Osteocyte (in vitro differentiated cells): ENCODE results near the gene HADH. TPM values are rescaled to one million over a fixed set of nuclear protein-coding genes. Genes with fewer than 3 reads are reported as not detected.
A peak's percentile ranks its signal among the peaks of the same experiment; 100 is the strongest.

Source experiments
- DNase-seq: peaks from one replicate; pipeline ENCODE4 v3.0.0; 2021; ENCODE audit warnings: mixed read lengths; ENCODE audit not compliant: unreplicated experiment; ENCODE audit errors: extremely low spot score
- H3K27ac Mint-ChIP-seq: one replicate; pipeline ENCODE4 v1.8.0; 2021; ENCODE audit warnings: mild to moderate bottlenecking, mixed read lengths; ENCODE audit not compliant: unreplicated experiment
- H3K27me3 Mint-ChIP-seq: one replicate; pipeline ENCODE4 v1.8.0; 2021; ENCODE audit warnings: mixed read lengths; ENCODE audit not compliant: unreplicated experiment
- H3K36me3 Mint-ChIP-seq: one replicate; pipeline ENCODE4 v1.8.0; 2021; ENCODE audit warnings: mixed read lengths; ENCODE audit not compliant: unreplicated experiment
- H3K4me1 Mint-ChIP-seq: one replicate; pipeline ENCODE4 v1.8.0; 2021; ENCODE audit warnings: mixed read lengths; ENCODE audit not compliant: unreplicated experiment
- H3K4me3 Mint-ChIP-seq: one replicate; pipeline ENCODE4 v1.8.0; 2021; ENCODE audit warnings: mild to moderate bottlenecking, moderate library complexity, mixed read lengths; ENCODE audit not compliant: unreplicated experiment
- H3K9me3 Mint-ChIP-seq: one replicate; pipeline ENCODE4 v1.8.0; 2021; ENCODE audit warnings: mixed read lengths; ENCODE audit not compliant: unreplicated experiment
- total RNA-seq: library from RNA; stranded (reverse); gene quantifications from 2 replicates; pipeline ENCODE4 v1.2.1, GENCODE V29; 2021
- TF ChIP-seq, protein P1 (sequence below): fragments of 200-600 bp; sonication (generic); IDR thresholded peaks from 2 replicates; pipeline ENCODE4 v1.5.0; 2021; ENCODE audit warnings: antibody characterized with exemption, mild to moderate bottlenecking, moderate library complexity

HADH gene
- total RNA-seq, 1 donor from 2014 or later: 29.8 TPM

DNA sequence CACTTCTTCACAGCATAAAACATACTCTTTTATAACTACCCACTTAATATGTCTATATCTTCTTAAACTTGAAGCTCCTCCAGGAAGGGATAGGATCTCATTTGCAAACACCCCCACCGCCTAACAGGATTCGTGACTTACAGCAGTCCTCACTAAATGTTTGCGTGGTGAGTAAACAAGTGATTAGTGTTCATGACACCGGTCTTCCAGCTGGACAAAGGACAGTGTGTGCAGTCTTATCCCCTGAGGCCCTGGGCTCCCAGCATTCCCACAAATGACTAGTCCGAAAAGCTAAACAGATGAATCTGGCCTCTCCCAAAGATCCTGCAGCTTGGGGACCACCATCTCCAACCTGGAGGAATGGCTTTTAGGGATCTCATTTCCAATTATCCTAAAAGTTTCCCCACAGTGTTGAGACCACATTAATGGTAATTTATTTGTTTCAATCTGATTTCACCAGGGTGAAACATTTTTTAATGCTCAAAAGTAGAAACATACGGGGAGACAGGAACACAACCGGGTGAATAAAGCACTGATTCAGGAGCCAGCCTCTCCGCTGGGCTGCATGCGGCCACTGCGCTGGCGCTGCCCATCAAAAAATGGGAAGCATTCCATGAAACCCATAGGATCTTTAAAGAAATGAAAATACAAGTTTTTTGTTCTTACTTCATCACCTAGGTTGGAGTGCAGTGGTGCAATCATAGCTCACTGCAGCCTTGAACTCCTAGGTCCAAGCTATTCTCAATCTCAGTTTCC lies 69.2 kb downstream of the HADH start:
- no peak overlapping the region for H3K4me3 Mint-ChIP-seq
- H3K27me3 Mint-ChIP-seq: no peaks in the 10 kb centered on the region
- no peak overlapping the region for H3K27ac Mint-ChIP-seq
- DNase-seq: no peak
- no peaks in the 10 kb centered on the region for H3K36me3 Mint-ChIP-seq
- TF ChIP-seq, protein P1, sequence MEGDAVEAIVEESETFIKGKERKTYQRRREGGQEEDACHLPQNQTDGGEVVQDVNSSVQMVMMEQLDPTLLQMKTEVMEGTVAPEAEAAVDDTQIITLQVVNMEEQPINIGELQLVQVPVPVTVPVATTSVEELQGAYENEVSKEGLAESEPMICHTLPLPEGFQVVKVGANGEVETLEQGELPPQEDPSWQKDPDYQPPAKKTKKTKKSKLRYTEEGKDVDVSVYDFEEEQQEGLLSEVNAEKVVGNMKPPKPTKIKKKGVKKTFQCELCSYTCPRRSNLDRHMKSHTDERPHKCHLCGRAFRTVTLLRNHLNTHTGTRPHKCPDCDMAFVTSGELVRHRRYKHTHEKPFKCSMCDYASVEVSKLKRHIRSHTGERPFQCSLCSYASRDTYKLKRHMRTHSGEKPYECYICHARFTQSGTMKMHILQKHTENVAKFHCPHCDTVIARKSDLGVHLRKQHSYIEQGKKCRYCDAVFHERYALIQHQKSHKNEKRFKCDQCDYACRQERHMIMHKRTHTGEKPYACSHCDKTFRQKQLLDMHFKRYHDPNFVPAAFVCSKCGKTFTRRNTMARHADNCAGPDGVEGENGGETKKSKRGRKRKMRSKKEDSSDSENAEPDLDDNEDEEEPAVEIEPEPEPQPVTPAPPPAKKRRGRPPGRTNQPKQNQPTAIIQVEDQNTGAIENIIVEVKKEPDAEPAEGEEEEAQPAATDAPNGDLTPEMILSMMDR: no peak
- no peaks in the 10 kb centered on the region for H3K9me3 Mint-ChIP-seq
- peaks cover 15% of the 10 kb centered on the region for H3K4me1 Mint-ChIP-seq

DNA sequence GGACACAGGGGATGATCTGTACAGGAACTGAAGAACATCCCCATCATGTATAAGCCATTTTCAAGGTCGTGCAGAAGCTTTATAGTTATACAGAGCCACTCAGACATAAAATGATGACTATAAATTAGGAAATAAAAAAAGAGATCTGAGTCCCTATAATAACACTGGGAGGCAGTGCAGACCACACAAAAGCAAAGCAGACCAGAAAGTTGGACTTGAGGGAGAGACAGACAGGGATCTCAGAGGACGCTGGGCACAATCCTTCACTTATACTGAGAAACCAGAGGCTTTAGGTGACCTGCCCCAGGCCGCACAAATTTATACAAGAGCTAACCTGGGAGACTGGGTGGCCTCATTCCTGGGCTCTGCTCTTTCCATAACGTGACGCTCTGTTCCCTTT lies 70.5 kb downstream of the HADH start:
- H3K27me3 Mint-ChIP-seq: no peaks in the 10 kb centered on the region

DNA sequence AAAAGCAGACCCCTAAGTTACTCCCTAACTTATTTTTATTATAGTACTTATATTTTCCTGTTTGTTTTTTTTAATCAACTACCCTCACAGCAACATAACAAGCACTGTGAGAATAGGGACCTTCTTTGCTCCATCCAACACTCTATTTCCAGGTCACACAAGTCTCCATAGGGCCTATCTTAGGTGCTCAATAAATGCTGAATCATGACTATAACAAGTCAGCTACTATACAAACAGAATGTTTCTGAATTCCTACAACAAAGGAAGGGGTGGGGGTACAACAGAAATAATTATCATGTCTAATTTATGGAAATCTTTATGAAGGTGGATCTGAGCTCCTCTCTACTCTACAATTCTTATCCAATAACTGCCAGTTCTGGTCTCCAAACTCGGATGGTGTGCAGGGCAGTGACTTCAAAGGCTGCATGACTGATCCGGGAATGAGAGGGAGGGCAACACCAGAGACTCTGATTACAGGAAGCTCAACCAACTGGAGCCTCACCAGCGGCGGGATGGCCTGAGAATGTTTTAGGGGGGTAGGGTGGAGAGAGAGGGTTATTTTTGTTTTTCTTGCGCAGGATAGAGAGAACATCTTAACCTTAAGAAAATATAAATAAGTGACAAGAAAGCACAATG lies 71.1 kb downstream of the HADH start:
- H3K27ac Mint-ChIP-seq: no peak overlapping the region
- H3K27me3 Mint-ChIP-seq: no peaks in the 10 kb centered on the region
- DNase-seq: no peak
- TF ChIP-seq, protein P1: no peak
- H3K9me3 Mint-ChIP-seq: no peaks in the 10 kb centered on the region
- H3K4me1 Mint-ChIP-seq: peaks cover 15% of the 10 kb centered on the region
- no peak overlapping the region for H3K4me3 Mint-ChIP-seq
- H3K36me3 Mint-ChIP-seq: no peaks in the 10 kb centered on the region

More for the DNA sequence above, 70.5 kb downstream of the HADH start:
- no peaks in the 10 kb centered on the region for H3K9me3 Mint-ChIP-seq
- no peaks in the 10 kb centered on the region for H3K36me3 Mint-ChIP-seq
- peaks cover 15% of the 10 kb centered on the region for H3K4me1 Mint-ChIP-seq
- no peak overlapping the region for H3K27ac Mint-ChIP-seq
- TF ChIP-seq, protein P1: peak; percentile 64
- no peak overlapping the region for H3K4me3 Mint-ChIP-seq
- no peak for DNase-seq

DNA sequence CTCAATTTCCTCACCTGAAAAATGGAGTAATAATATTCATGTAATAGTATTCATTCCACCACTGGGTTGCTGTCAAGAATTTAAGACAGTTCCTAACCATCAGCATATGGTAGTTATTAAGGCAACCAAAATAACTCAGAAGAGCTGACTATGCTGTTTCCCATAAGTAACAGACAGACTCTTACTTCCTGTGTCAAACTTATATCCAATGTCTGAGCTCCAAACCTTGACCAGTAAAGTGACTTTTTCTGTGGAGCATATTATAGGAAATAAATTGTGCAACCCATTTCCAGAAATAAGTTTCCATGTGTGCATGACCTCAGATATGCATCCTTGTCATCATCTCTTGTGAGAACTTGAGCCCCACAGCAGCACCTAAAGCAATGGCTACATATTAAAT lies 78.8 kb downstream of the HADH start:
- H3K27me3 Mint-ChIP-seq: peaks cover 6% of the 10 kb centered on the region
- no peak for DNase-seq
- peaks cover 16% of the 10 kb centered on the region for H3K4me1 Mint-ChIP-seq
- H3K9me3 Mint-ChIP-seq: no peaks in the 10 kb centered on the region
- H3K4me3 Mint-ChIP-seq: no peak overlapping the region
- TF ChIP-seq, protein P1: no peak
- H3K36me3 Mint-ChIP-seq: no peaks in the 10 kb centered on the region
- peak overlapping the region; percentile 24 for H3K27ac Mint-ChIP-seq

DNA sequence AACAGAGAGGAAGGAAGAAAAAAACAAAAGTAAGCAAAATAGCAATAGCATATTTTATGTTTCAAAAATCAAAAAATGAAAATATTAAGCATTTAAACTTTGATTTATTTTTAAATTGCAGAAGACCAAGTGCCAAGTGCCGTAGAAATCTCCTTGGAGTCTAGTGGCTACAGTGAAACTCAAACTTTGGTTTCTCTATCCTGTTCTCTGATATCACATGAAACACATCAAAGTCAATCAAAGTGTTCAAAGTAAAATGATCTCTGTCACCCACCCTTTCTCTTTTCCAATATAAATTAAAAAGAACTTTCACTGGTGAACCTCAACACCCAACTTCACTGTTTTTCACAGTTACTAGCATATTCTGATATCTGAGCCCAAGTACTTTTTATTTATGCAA lies 81.1 kb downstream of the HADH start:
- TF ChIP-seq, protein P1: no peak
- Mint-ChIP-seq H3K27ac (no peak overlapping the region), H3K27me3 (peaks cover 6% of the 10 kb centered on the region), H3K4me3 (no peak overlapping the region), H3K4me1 (peaks cover 16% of the 10 kb centered on the region), H3K9me3 (no peaks in the 10 kb centered on the region), H3K36me3 (no peaks in the 10 kb centered on the region)
- no peak for DNase-seq
